Measurements from ENCODE around the gene C12orf54.
"Not testable (repeated sequence)": the region's sequence is repeated elsewhere in the genome, so short reads cannot be mapped to it uniquely, and the experiment has no call there.

Gene C12orf54

GRCh38 chr12:48512855-48513254, 30.6 kb downstream of the C12orf54 start:
- DNase-seq = no peak

DNA sequence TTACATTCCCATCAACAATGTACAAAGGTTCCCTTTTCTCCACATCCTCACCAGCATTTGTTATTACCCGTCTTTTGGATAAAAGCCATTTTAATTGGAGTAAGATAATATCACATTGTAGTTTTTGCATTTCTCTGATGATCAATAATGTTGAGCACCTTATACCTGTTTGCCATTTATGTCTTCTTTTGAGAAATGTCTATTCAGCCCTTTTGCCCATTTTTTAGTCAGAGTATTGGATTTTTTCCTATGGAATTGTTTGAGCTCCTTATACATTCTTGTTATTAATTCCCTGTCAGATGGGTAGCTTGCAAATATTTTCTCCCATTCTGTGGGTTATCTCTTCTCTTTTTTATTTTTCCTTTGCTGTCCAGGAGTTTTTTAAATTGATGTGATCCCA, 32.4 kb downstream of the C12orf54 start:
- DNase-seq = no peak

DNA sequence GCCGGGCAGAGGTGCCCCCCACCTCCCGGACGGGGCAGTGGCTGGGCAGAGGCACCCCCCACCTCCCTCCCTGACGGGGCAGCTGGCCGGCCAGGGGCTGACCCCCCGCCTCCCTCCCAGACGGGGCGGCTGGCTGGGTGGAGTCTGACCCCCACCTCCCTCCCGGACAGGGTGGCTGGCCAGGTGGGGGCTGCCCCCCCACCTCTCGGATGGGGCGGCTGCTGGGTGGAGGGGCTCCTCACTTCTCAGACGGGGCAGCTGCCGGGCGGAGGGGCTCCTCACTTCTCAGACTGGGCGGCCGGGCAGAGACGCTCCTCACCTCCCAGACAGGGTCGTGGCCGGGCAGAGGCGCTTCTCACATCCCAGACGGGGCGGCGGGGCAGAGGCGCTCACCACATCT, 38.1 kb downstream of the C12orf54 start:
- not testable (repeated sequence) for DNase-seq

DNA sequence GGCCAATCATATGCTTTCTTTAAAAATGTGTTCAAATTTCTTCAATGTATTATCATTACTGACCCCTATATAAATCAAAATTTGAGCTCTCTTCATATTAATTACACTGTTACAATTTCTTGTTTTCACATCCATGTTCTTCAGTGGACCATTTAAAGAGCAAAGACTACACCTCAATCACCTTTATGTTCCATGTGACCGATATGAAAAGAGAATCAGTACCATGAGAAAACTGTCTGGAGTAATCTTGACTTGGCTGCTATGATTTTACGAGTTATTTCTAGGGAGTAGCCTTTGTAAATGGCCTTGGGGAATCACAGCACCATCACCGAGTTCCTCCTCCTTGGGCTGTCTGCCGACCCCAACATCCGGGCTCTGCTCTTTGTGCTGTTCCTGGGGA, 43.0 kb downstream of the C12orf54 start, which contains the start of gene OR8S1:
TSS of gene OR8S1 (plus strand) at position 301 of the 400 bp plus-strand sequence. CDS start at position 301, 0 bp downstream.
- DNase-seq = no peak

- no peak for DNase-seq
Measured at GRCh38 chr12:48527891-48528670, 45.8 kb downstream of the C12orf54 start.

GRCh38 chr12:48532601-48533000, 50.3 kb downstream of the C12orf54 start:
- no peak for DNase-seq

DNA sequence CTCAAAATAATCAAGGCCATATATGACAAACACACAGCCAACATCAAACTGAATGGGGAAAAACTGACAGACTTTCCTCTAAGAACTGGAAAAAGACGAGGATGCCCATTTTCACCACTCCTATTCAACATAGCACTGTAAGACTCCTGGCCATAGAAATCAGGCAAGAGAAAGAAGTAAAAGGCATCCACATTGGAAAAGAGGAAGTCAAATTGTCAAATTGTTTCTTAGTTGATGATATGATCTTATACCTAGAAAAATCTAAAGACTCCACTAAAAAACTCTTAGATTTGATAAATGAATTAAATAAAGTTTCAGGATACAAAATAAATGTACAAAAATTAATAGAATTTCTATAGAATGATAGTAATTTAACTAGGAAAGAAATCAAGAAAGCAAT, 54.3 kb downstream of the C12orf54 start:
- no peak for DNase-seq

DNA sequence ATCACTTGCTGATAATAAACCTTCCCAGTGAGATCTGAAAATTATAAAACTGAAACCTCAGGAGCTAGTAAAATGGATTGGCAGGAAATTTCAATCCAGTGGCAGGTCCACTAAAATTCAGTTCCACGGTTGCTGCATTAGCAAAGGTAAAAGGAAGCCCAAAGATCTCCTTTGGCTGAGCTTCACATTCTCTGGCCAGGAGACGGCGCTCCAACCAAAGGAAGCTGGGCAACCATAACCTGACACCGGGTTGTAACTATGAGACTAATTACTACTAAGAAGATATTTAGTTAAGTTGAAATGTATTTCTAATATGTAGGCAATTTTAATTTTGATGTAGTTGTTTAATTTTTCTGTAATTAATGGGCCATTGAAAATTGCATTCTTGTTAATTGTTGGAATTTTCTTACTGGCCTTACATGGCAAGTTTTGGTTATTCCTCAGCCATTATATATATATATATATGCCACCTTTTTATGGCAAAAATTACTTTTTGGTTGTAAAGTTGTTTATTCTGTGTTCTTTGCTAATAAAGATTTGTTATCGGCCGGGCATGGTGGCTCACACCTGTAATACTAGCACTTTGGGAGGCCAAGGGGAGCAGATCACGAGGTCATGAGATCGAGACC, 60.1 kb downstream of the C12orf54 start:
- peak; percentile 18 for DNase-seq

DNA sequence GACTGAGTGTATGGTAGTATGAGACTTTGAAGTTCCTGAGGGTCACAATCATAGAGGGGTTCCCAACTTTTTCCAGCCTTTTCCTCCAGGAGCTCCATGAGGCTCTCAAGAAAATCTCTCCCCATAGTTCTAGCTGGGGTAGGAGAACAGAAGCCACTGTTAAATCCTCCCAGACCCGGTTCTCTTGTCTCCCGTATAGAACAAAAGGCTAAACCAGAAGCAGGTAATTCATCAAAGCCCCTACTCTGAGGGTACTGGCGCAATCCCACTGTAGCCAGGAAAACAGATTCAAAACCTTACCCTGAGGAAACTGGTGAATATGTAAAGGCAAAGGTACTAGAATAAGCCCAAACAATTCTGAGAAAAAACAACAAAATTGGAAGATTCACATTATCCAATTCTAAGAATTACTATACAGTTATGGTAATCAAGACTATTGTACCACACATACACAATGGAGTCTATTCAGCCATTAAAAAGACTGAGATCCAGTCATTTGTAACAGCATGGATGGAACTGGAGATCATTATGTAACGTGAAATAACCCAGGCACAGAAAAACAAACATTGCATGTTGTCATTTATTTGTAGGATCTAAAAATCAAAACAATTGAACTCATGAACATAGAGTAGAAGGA, 63.7 kb downstream of the C12orf54 start:
- no peak for DNase-seq

All from CD4-positive, alpha-beta T cell treated with Interleukin-15 for 1 hour (primary cell).